DMS79 (cell line): ENCODE results near the gene DDAH1.

Source experiments
- DNase-seq: peaks from one replicate; lab custom pipeline; 2025; lab: John Stamatoyannopoulos, UW

Gene DDAH1

DNA sequence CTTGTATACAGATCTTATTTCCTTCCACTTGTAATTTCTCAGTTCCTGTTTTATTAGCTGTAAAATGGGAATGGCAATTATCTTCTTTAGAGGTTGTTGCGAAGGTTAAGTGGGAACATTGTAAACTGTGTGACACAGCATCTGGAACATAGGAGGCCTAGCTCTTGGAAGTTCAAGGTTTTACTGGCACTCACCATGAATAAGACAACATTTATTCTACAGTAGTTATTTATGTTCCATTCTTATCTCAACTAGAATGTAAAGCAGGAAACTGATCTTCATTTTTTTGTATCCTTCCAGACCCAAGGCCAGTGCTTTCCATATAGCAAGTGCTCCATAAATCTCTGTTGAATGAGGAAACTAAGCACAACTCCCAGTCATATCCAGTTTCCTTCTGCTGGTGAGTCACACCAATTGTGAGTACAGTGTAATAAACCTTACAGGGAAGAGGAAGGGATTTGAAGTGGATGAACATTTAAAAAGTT, 189.9 kb downstream of the DDAH1 start:
- DNase-seq = no peak

DNA sequence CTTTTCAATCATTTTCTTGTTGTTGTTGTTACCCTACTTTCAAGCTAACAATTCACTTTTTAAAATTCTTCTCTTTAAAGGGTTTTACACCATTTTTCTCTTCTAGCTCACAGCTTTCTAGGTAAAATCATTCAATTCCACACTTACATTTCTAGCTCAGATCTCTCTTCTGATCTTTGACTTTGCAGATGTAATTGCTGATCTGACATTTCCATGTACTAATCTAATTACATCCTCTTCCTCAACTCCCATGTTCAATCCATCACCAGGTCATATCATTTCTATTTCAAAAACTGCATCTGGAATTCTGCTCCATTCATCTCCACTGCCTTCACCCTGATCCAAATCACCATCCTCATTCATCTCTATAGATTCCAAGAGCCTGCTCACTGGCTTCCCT, 191.6 kb downstream of the DDAH1 start:
- DNase-seq = no peak

DNA sequence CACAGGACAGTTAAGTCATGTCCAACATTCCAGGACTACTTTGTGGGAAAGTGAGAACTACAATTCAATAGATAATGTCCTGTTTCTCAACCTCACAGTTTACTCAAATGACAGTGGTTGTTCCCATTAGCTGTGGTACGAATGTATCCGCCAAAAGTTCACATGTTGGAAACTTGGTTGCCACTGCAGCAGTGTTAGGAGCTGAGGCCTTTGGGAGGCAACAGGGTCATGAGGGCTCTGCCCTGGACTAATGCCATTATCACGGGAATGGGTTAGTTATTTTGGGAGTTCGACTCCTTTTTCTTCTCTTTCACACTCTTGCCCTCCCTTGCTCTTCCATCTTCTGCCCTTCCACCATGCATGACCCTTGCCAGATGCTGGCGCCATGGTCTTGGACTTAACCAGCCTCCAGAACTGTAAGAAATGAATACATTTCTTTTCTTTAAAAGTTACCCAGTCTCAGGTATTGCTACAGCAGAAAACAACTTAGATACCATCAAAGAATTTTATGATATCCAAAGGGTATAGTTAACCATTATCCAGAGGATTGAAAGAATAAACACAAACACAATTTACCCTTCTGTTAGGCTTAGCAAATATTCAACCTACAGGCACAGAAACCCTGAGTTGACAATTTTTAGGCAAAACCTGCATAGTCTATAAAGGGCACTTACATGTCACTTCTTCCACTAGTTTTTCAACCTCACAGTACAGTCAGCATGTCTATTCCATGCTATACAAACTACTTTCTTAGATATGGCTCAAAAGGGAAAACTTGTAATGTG, 196.0 kb downstream of the DDAH1 start:
- no peak for DNase-seq
